HepG2 (cell line): ENCODE results near the gene KNCN. TPM values are rescaled to one million over a fixed set of nuclear protein-coding genes. Genes with fewer than 3 reads are reported as not detected.
A peak's percentile ranks its signal among the peaks of the same experiment; 100 is the strongest.

Experiments
- ATAC-seq: fragments of 200-7000 bp; cut with Tn5 transposase; 3 replicates; pipeline ENCODE4 v1.9.1; 2020; ENCODE audit warnings: mild to moderate bottlenecking, moderate library complexity
- BruUV-seq: library from RNA; stranded (reverse); fragments of 400-500 nt; replicated peaks from 2 replicates; lab custom pipeline; 2021; lab: Mats Ljungman, UMichigan
- CTCF ChIA-PET: fragments of 300-600 bp; formaldehyde crosslinking; extraction: SDS; loops from one replicate; lab custom pipeline; 2021; ENCODE audit warnings: low total read pairs, inconsistent platforms, low intra/inter-chr PET ratio; lab: Yijun Ruan, JAX
- POLR2A ChIA-PET: fragments of 350-600 bp; sonication (Branson Sonifier 250); formaldehyde crosslinking; loops from one replicate; lab custom pipeline; 2020; ENCODE audit warnings: antibody characterized with exemption, inconsistent platforms; lab: Yijun Ruan, JAX
- DNase-seq: peaks from one replicate; pipeline ENCODE4 v3.0.0-alpha.2; 2015; ENCODE audit warnings: low spot score
- FAIRE-seq: peaks from 3 replicates; lab custom pipeline; 2011; peaks lifted over from hg19 to GRCh38; lab: Jason Lieb, UNC
- H2AFZ ChIP-seq: one replicate; pipeline ENCODE4 v1.6.1; 2011; ENCODE audit warnings: low read length, inconsistent platforms
- H3K27ac ChIP-seq: fragments of 300-600 bp; 3 replicates; pipeline ENCODE4 v1.8.0; 2011; ENCODE audit warnings: mixed run types, mild to moderate bottlenecking, mixed read lengths, low read length, inconsistent platforms; ENCODE audit not compliant: insufficient read depth; ENCODE audit errors: extremely low read length
- H3K27me3 ChIP-seq, 2 experiments: fragments of 200-600 bp in 1 of 2; 2 replicates in 1 of 2; 3 replicates in 1 of 2; pipeline versions ENCODE4 v1.6.0 to v1.8.0; 2011; ENCODE audit warnings: low read length in 2 of 2, mild to moderate bottlenecking in 2 of 2, moderate library complexity in 2 of 2, inconsistent platforms in 1 of 2; ENCODE audit not compliant: insufficient read depth in 2 of 2, control insufficient read depth in 1 of 2
- H3K36me3 ChIP-seq, 2 experiments: fragments of 200-600 bp in 1 of 2; replicated peaks in 1 of 2; 2 replicates in 1 of 2; 3 replicates in 1 of 2; pipeline versions ENCODE4 v1.5.1 to v1.8.0; 2011; ENCODE audit warnings: low read length in 2 of 2, inconsistent platforms in 1 of 2; ENCODE audit not compliant: insufficient read depth in 2 of 2, control insufficient read depth in 1 of 2
- H3K4me1 ChIP-seq: 2 replicates; pipeline ENCODE4 v1.5.1; 2012; ENCODE audit warnings: low read length, inconsistent platforms; ENCODE audit not compliant: insufficient read depth
- H3K4me2 ChIP-seq: 2 replicates; pipeline ENCODE4 v1.6.0; 2011; ENCODE audit warnings: low read depth, low read length, inconsistent platforms
- H3K4me3 ChIP-seq, 3 experiments: fragments of 200-600 bp in 1 of 3; sonication (generic), shearing (Covaris generic) in 1 of 3; replicated peaks in 1 of 3; 2 replicates each; pipeline ENCODE4 v1.5.1; 2011 to 2016; ENCODE audit warnings: low read length in 3 of 3, inconsistent platforms in 2 of 3, low read depth in 2 of 3, mild to moderate bottlenecking in 2 of 3, control low read depth in 1 of 3, mixed read lengths in 1 of 3; ENCODE audit not compliant: insufficient read depth in 1 of 3
- H3K79me2 ChIP-seq: one replicate; pipeline ENCODE4 v1.6.1; 2011; ENCODE audit warnings: low read length, inconsistent platforms; ENCODE audit not compliant: insufficient read depth
- H3K9ac ChIP-seq: 2 replicates; pipeline ENCODE4 v1.6.0; 2011; ENCODE audit warnings: mild to moderate bottlenecking, low read depth, low read length, inconsistent platforms; ENCODE audit not compliant: insufficient read depth
- H3K9me3 ChIP-seq: 2 replicates; pipeline ENCODE4 v1.5.1; 2012; ENCODE audit warnings: mild to moderate bottlenecking, low read length
- H4K20me1 ChIP-seq: 2 replicates; pipeline ENCODE4 v1.6.0; 2011; ENCODE audit warnings: inconsistent platforms, mild to moderate bottlenecking, low read length, moderate library complexity; ENCODE audit not compliant: insufficient read depth
- AGO2 ChIP-seq: fragments of 200-400 bp; formaldehyde crosslinking; optimal IDR thresholded peaks from 2 replicates; pipeline ENCODE3; 2017; ENCODE audit warnings: mild to moderate bottlenecking, low read depth, low read length, moderate library complexity
- ATAD3A ChIP-seq: sonication (generic); formaldehyde crosslinking; IDR thresholded peaks from 2 replicates; pipeline ENCODE4 v1.4.0; 2020; ENCODE audit warnings: missing genetic modification reagents
- CBX1 ChIP-seq: IDR thresholded peaks from one replicate; pipeline ENCODE4 v1.6.1; 2016; ENCODE audit warnings: antibody characterized with exemption, low read depth
- DPF2 ChIP-seq: sonication (generic); formaldehyde crosslinking; IDR thresholded peaks from 2 replicates; pipeline ENCODE4 v1.4.0; 2020; ENCODE audit warnings: mild to moderate bottlenecking, low read depth, missing genetic modification reagents, borderline replicate concordance
- KLF16 ChIP-seq, 2 experiments: sonication (generic) in 1 of 2; formaldehyde crosslinking in 1 of 2; IDR thresholded peaks; 2 replicates each; pipeline versions ENCODE4 v1.6.1 to v1.8.0; 2016 to 2023; ENCODE audit warnings: missing genetic modification reagents in 2 of 2, missing compliant biosample characterization in 1 of 2
- ZFP82 ChIP-seq: sonication (generic); formaldehyde crosslinking; IDR thresholded peaks from 2 replicates; pipeline ENCODE4 v1.5.1; 2020; ENCODE audit warnings: mild to moderate bottlenecking, missing genetic modification reagents, borderline replicate concordance
- ZNF34 ChIP-seq: sonication (generic); formaldehyde crosslinking; IDR thresholded peaks from 2 replicates; pipeline ENCODE4 v1.4.0; 2020; ENCODE audit warnings: mild to moderate bottlenecking, missing genetic modification reagents, borderline replicate concordance
- ZNF382 ChIP-seq: sonication (generic); formaldehyde crosslinking; IDR thresholded peaks from 2 replicates; pipeline ENCODE4 v1.5.0; 2020; ENCODE audit warnings: missing genetic modification reagents, mild to moderate bottlenecking, borderline replicate concordance
- ZZZ3 ChIP-seq: sonication (generic); formaldehyde crosslinking; IDR thresholded peaks from 2 replicates; pipeline ENCODE4 v1.4.0; 2020; ENCODE audit warnings: missing genetic modification reagents, mild to moderate bottlenecking, borderline replicate concordance
- WGBS: methylation state at CpG from one replicate; pipeline ENCODE4 v1.1.6; 2017; ENCODE audit warnings: low lambda C conversion rate; 5-methylcytosine and 5-hydroxymethylcytosine counted together
- in situ Hi-C: cut with HindIII; loops from 2 replicates; pipeline ENCODE4 v1.10.0; 2017; ENCODE audit warnings: low pct_unique_long_range_greater_than_20kb; ENCODE audit not compliant: extremely low pct_ligation_motif_present
- intact Hi-C: fragments of 100-400 bp; cut with micrococcal nuclease; formaldehyde crosslinking; loops from one replicate; pipeline ENCODE4 v1.10.0; 2022; ENCODE audit not compliant: unreplicated experiment
- polyA plus RNA-seq, 8 experiments: library from polyadenylated mRNA; depleted of rRNA in 3 of 8; stranded (reverse) in 7 of 8; unstranded in 1 of 8; fragments of >200 nt; fragmentation: Illumina TruSeq in 4 of 8; extraction: Trizol in 4 of 8; gene quantifications; 2 replicates each; pipeline versions ENCODE4 v1.2.1 to v1.2.3, GENCODE V29; 2011 to 2016; ENCODE audit warnings: low read depth in 4 of 8, missing spikeins in 1 of 8, mixed read lengths in 1 of 8; ENCODE audit not compliant: insufficient read depth in 1 of 8
- total RNA-seq, 5 experiments: library from RNA; depleted of rRNA; stranded (reverse); fragments of >200 nt; fragmentation: Illumina TruSeq; extraction: Trizol; gene quantifications; 2 replicates each; pipeline ENCODE4 v1.2.3, GENCODE V29; 2016; ENCODE audit warnings: low read depth in 1 of 5
- TF ChIP-seq, protein P1 (sequence below): sonication (generic); formaldehyde crosslinking; IDR thresholded peaks from 2 replicates; pipeline ENCODE4 v1.5.1; 2020; ENCODE audit warnings: mild to moderate bottlenecking, missing genetic modification reagents

Gene KNCN
- total and polyA plus RNA-seq, 2 of the 13 experiments (the other 11 are each of a cell fraction or from before 2014, with no cell fraction given): not detected

GRCh38 chr1:46571691-46572225 is 20.3 kb upstream of the KNCN start:
- WGBS: 97% methylated on average over 6 of the region's 6 CpGs
- POLR2A ChIA-PET: no interaction called here
- Histone ChIP-seq H4K20me1 (no peaks in the 10 kb centered on the region), H3K4me1 (no peaks in the 10 kb centered on the region), H3K36me3 (peaks cover 3 to 7% of the 10 kb centered on the region in 2 experiments; a peak in 3 of 5 replicates), H3K27ac (no peak overlapping the region), H3K4me2 (no peak overlapping the region), H3K79me2 (no peaks in the 10 kb centered on the region), H3K9me3 (no peaks in the 10 kb centered on the region), H3K27me3 (no peaks in the 10 kb centered on the region), H3K4me3 (no peak overlapping the region), H3K9ac (no peak overlapping the region), H2AFZ (no peak overlapping the region)
- BruUV-seq: no TSS peak
- DNase-seq (no peak), FAIRE-seq (no peak), ATAC-seq (no peak)
- no peak for TF ChIP-seq DPF2 (CRISPR knock-in tag)
- peak; percentile 35 for TF ChIP-seq AGO2
- CTCF ChIA-PET: no interaction called here
- intact Hi-C loops: no loop called here
- in situ Hi-C loops: no loop called here

- no TSS peak for BruUV-seq
- FAIRE-seq (no peak), ATAC-seq (no peak), DNase-seq (no peak)
- no peak overlapping the region for H3K4me3 ChIP-seq
- intact Hi-C loops (no loop called here), in situ Hi-C loops (no loop called here)
- no peaks in the 10 kb centered on the region for H3K4me1 ChIP-seq
- H4K20me1 ChIP-seq: no peaks in the 10 kb centered on the region
- H2AFZ ChIP-seq: no peak overlapping the region
- ChIA-PET CTCF (no interaction called here), POLR2A (interaction anchor here (1.3 kb wide), 1 partner anchor 34 kb away, joined by 3 read pairs; no protein-coding TSS in a partner anchor)
- no peak overlapping the region for H3K4me2 ChIP-seq
- H3K27me3 ChIP-seq: no peaks in the 10 kb centered on the region
- H3K79me2 ChIP-seq: no peaks in the 10 kb centered on the region
- peaks cover 3 to 6% of the 10 kb centered on the region in 2 experiments; a peak in 3 of 5 replicates for H3K36me3 ChIP-seq
- no peak overlapping the region for H3K9ac ChIP-seq
- H3K27ac ChIP-seq: no peak overlapping the region
- WGBS: 82% methylated on average over 9 of the region's 14 CpGs
- no peaks in the 10 kb centered on the region for H3K9me3 ChIP-seq
- TF ChIP-seq CBX1: no peak
- TF ChIP-seq KLF16 (CRISPR knock-in tag; IDR thresholded peaks at IDR 0.05): no peak
- no peak for TF ChIP-seq ZFP82 (CRISPR knock-in tag)
- no peak for TF ChIP-seq ZNF34 (CRISPR knock-in tag)
- TF ChIP-seq, protein P1, sequence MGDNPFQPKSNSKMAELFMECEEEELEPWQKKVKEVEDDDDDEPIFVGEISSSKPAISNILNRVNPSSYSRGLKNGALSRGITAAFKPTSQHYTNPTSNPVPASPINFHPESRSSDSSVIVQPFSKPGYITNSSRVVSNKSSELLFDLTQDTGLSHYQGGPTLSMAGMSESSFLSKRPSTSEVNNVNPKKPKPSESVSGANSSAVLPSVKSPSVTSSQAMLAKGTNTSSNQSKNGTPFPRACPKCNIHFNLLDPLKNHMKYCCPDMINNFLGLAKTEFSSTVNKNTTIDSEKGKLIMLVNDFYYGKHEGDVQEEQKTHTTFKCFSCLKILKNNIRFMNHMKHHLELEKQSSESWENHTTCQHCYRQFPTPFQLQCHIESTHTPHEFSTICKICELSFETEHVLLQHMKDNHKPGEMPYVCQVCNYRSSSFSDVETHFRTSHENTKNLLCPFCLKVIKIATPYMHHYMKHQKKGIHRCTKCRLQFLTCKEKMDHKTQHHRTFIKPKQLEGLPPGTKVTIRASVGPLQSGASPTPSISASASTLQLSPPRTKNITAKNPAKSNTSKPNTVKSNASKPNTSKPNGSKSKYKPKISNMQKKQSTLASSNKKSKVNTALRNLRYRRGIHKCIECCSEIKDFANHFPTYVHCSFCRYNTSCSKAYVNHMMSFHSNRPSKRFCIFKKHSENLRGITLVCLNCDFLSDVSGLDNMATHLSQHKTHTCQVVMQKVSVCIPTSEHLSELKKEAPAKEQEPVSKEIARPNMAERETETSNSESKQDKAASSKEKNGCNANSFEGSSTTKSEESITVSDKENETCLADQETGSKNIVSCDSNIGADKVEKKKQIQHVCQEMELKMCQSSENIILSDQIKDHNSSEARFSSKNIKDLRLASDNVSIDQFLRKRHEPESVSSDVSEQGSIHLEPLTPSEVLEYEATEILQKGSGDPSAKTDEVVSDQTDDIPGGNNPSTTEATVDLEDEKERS (CRISPR knock-in tag): no peak
- no peak for TF ChIP-seq ZNF382
- TF ChIP-seq ATAD3A: no peak
- no peak for TF ChIP-seq ZZZ3
Measured at GRCh38 chr1:46569884-46570725, 18.7 kb upstream of the KNCN start.
